ENCODE data around the gene MAFG. TPM values are rescaled to one million over a fixed set of nuclear protein-coding genes. Genes with fewer than 3 reads are reported as not detected.

MAFG gene
- total and polyA plus RNA-seq, 7 donors: 21.6 to 74.2 (median 46.0) TPM

GRCh38 chr17:81884968-81885367 is 42.6 kb downstream of the MAFG start:
- Histone ChIP-seq H3K27ac (peak overlapping the region; percentile 96), H3K4me1 (peaks cover 43% of the 10 kb centered on the region), H3K9me3 (no peaks in the 10 kb centered on the region), H3K27me3 (ENCODE audit: insufficient read depth in 3 of 3, low read length in 2 of 3) (no peaks in the 10 kb centered on the region), H3K36me3 (ENCODE audit: insufficient read depth in 1 of 2, low read depth in 1 of 2) (peaks cover 0 to 68% of the 10 kb centered on the region in 2 donors), H3K4me3 (no peak overlapping the region)
- ATAC-seq (no peak), DNase-seq (no peak)
- whole genome bisulfite sequencing, 3 donors: 87 to 89% (median 87%) methylated on average over 5 of the region's 5 CpGs
- intact Hi-C loops (cut with DNase I): no loop called here
- TF ChIP-seq, protein P1, sequence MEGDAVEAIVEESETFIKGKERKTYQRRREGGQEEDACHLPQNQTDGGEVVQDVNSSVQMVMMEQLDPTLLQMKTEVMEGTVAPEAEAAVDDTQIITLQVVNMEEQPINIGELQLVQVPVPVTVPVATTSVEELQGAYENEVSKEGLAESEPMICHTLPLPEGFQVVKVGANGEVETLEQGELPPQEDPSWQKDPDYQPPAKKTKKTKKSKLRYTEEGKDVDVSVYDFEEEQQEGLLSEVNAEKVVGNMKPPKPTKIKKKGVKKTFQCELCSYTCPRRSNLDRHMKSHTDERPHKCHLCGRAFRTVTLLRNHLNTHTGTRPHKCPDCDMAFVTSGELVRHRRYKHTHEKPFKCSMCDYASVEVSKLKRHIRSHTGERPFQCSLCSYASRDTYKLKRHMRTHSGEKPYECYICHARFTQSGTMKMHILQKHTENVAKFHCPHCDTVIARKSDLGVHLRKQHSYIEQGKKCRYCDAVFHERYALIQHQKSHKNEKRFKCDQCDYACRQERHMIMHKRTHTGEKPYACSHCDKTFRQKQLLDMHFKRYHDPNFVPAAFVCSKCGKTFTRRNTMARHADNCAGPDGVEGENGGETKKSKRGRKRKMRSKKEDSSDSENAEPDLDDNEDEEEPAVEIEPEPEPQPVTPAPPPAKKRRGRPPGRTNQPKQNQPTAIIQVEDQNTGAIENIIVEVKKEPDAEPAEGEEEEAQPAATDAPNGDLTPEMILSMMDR (IDR thresholded peaks at IDR 0.05): no peak

GRCh38 chr17:81884520-81884919 is 43.0 kb downstream of the MAFG start:
- Histone ChIP-seq H3K4me3 (no peak overlapping the region), H3K27ac (peak overlapping the region; percentile 96), H3K9me3 (no peaks in the 10 kb centered on the region), H3K27me3 (ENCODE audit: insufficient read depth in 3 of 3, low read length in 2 of 3) (no peaks in the 10 kb centered on the region), H3K4me1 (peaks cover 39% of the 10 kb centered on the region), H3K36me3 (ENCODE audit: insufficient read depth in 1 of 2, low read depth in 1 of 2) (peaks cover 0 to 68% of the 10 kb centered on the region in 2 donors)
- TF ChIP-seq, protein P1 (IDR thresholded peaks at IDR 0.05): no peak
- ATAC-seq (peak in 2 of 4 donors; percentile 5 to 15), DNase-seq (no peak)
- WGBS, 3 donors: 17 to 36% (median 18%) methylated on average over 11 of the region's 11 CpGs
- intact Hi-C loops (cut with DNase I): no loop called here

DNA sequence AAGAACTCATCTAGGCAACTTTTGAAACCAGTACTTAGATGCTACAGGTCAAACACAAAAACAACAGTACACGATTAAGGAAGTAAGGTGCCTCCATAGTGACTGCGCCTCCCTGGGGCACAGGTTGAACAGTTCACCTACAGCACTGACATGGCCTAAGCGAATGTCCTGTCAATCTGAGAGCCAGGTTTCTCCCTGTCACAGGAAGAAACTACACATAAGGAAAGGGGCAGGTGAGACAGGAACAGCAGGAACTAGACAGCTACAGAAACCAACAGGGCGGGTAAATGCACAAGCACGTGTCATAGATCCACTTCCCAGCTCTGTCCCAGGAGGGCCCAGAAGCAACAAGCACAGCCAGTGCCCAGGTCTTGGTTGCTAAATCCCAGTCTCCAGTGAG is 48.4 kb downstream of the MAFG start:
- no peak for ATAC-seq

DNA sequence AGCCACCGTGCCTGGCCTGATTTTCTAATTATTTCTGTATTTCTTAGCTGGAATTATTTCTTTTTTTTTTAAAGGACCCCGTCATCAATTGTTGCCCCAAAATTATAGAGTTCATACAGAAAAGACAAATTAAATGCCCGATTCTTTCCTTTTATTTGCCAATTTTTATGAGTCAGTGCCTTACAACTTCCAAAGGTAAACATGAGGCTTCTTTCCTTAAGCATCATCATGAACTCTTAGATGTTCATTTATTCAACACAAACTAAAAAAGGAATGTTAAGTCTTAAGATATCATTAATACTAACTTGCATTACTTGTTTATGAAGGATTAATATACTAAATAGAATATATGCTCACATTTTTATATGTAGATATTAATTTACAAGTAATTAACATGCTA is 49.2 kb downstream of the MAFG start:
- H3K4me1 ChIP-seq: no peaks in the 10 kb centered on the region
- TF ChIP-seq, protein P1 (IDR thresholded peaks at IDR 0.05): no peak
- no peak for DNase-seq
- no peak for ATAC-seq
- no peak overlapping the region for H3K27ac ChIP-seq
- no peaks in the 10 kb centered on the region for H3K9me3 ChIP-seq
- 90 to 96% (median 91%) methylated on average over 3 of the region's 3 CpGs for WGBS, 3 donors
- H3K27me3 ChIP-seq (ENCODE audit: insufficient read depth in 3 of 3, low read length in 2 of 3): no peaks in the 10 kb centered on the region
- H3K4me3 ChIP-seq: no peak overlapping the region
- intact Hi-C loops (cut with DNase I): no loop called here
- H3K36me3 ChIP-seq (ENCODE audit: insufficient read depth in 1 of 2, low read depth in 1 of 2): peaks cover 0 to 51% of the 10 kb centered on the region in 2 donors

More for the DNA sequence above, 48.4 kb downstream of the MAFG start:
- intact Hi-C loops (cut with DNase I): no loop called here
- Histone ChIP-seq H3K27ac (no peak overlapping the region), H3K27me3 (ENCODE audit: insufficient read depth in 3 of 3, low read length in 2 of 3) (no peaks in the 10 kb centered on the region), H3K4me1 (peaks cover 4% of the 10 kb centered on the region), H3K4me3 (no peak overlapping the region), H3K36me3 (ENCODE audit: insufficient read depth in 1 of 2, low read depth in 1 of 2) (peaks cover 0 to 54% of the 10 kb centered on the region in 2 donors), H3K9me3 (no peaks in the 10 kb centered on the region)
- TF ChIP-seq, protein P1 (IDR thresholded peaks at IDR 0.05): no peak
- no peak for DNase-seq
- WGBS, 3 donors: 89 to 96% (median 94%) methylated on average over 5 of the region's 5 CpGs

- Histone ChIP-seq H3K27me3 (ENCODE audit: insufficient read depth in 3 of 3, low read length in 2 of 3) (no peaks in the 10 kb centered on the region), H3K36me3 (ENCODE audit: insufficient read depth in 1 of 2, low read depth in 1 of 2) (peaks cover 0 to 44% of the 10 kb centered on the region in 2 donors)
- intact Hi-C loops (cut with DNase I): no loop called here
Measured at GRCh38 chr17:81877569-81877968, 50.0 kb downstream of the MAFG start.

More at GRCh38 chr17:81877569-81877968, 50.0 kb downstream of the MAFG start:
- DNase-seq (no peak), ATAC-seq (no peak)
- Histone ChIP-seq H3K4me1 (peaks cover 5% of the 10 kb centered on the region), H3K9me3 (no peaks in the 10 kb centered on the region), H3K4me3 (no peak overlapping the region), H3K27ac (no peak overlapping the region)
- 92 to 99% (median 96%) methylated on average over 5 of the region's 5 CpGs for WGBS, 3 donors
- TF ChIP-seq, protein P1 (IDR thresholded peaks at IDR 0.05): no peak

Measured in psoas muscle (tissue), 8 donors.